ENCODE measurements around the gene CTRB1. TPM values are rescaled to one million over a fixed set of nuclear protein-coding genes. Genes with fewer than 3 reads are reported as not detected.

CTRB1 gene
- total RNA-seq = not detected in 2 replicates

GRCh38 chr16:75218256-75219076, at the start of gene CTRB1:
Gene CTRB1, plus strand, starts transcription at chr16:75218988. Its CDS starts 20 bp downstream, at chr16:75219008.

GRCh38 chr16:75206749-75207451, 11.9 kb upstream of the CTRB1 start, which contains the start of gene CTRB2:
Gene CTRB2, minus strand, starts transcription at chr16:75207161. Its CDS starts 20 bp downstream, at chr16:75207141.

GRCh38 chr16:75251280-75252048, 32.7 kb downstream of the CTRB1 start, which contains the start of gene BCAR1:
Gene BCAR1, minus strand, starts transcription at chr16:75251624. Its CDS starts 142 bp downstream, at chr16:75251482.

Other genes with a start within 250 kb of the CTRB1 start
- gene WDR59, start 233.9 kb upstream of the CTRB1 start, total RNA-seq = 8.6 and 19.3 TPM in 2 replicates
- gene ZNRF1, start 220.0 kb upstream of the CTRB1 start, total RNA-seq = 9.6 and 18.1 TPM in 2 replicates
- gene LDHD, start 102.2 kb upstream of the CTRB1 start, total RNA-seq = 0.94 and 0.97 TPM in 2 replicates
- gene ZFP1, start 70.5 kb upstream of the CTRB1 start, total RNA-seq = 5.2 and 8.2 TPM in 2 replicates
- gene CTRB2, start 11.8 kb upstream of the CTRB1 start, total RNA-seq = not detected in 2 replicates
- gene BCAR1, start 32.6 kb downstream of the CTRB1 start, total RNA-seq = 58.9 and 200 TPM in 2 replicates
- gene CFDP1, start 214.5 kb downstream of the CTRB1 start, total RNA-seq = 62.7 and 75.5 TPM in 2 replicates
- 29.1 and 47.1 TPM in 2 replicates for gene TMEM170A, start 245.7 kb downstream of the CTRB1 start, total RNA-seq

All from bladder microvascular endothelial cell (primary cell).